Esophagus muscularis mucosa (tissue), 4 donors: ENCODE results near the gene C19orf33. TPM values are rescaled to one million over a fixed set of nuclear protein-coding genes. Genes with fewer than 3 reads are reported as not detected.

Source experiments
- DNase-seq: peaks from one replicate; pipeline ENCODE4 v3.0.0-alpha.2; 2017; ENCODE audit errors: extremely low spot score
- H3K27ac ChIP-seq, 4 donors: fragments of 200-600 bp; sonication (generic); replicated peaks in 1 of 4; 1 replicate in 3 of 4; 2 replicates in 1 of 4; pipeline ENCODE4 v1.5.1; 2016 to 2019; ENCODE audit warnings: mild to moderate bottlenecking in 1 of 4
- H3K27me3 ChIP-seq, 4 donors: fragments of 200-600 bp; sonication (generic); one replicate each; pipeline versions ENCODE4 v1.5.1 to v1.6.0; 2016 to 2019
- H3K36me3 ChIP-seq, 4 donors: fragments of 200-600 bp; sonication (generic); one replicate each; pipeline ENCODE4 v1.5.1; 2016 to 2019
- H3K4me1 ChIP-seq, 4 donors: fragments of 200-600 bp; sonication (generic); one replicate each; pipeline ENCODE4 v1.5.1; 2016 to 2019
- H3K4me3 ChIP-seq, 4 donors: fragments of 200-600 bp; sonication (generic); 1 replicate in 2 of 4; 2 replicates in 2 of 4; pipeline ENCODE4 v1.5.1; 2016 to 2019; ENCODE audit warnings: mild to moderate bottlenecking in 4 of 4, moderate library complexity in 1 of 4
- H3K9me3 ChIP-seq, 4 donors: fragments of 200-600 bp; sonication (generic); 1 replicate in 3 of 4; 2 replicates in 1 of 4; pipeline ENCODE4 v1.5.1; 2016 to 2019
- EP300 ChIP-seq: sonication (generic); formaldehyde crosslinking; IDR thresholded peaks from one replicate; pipeline ENCODE4 v1.6.1; 2017; ENCODE audit warnings: antibody characterized with exemption
- POLR2A ChIP-seq: fragments of 450-650 bp; IDR thresholded peaks from one replicate; pipeline ENCODE4 v1.6.1; 2017; ENCODE audit warnings: antibody characterized with exemption, moderate library complexity, mild to moderate bottlenecking, low read depth
- POLR2AphosphoS5 ChIP-seq, 2 donors: sonication (generic); formaldehyde crosslinking; IDR thresholded peaks; one replicate each; pipeline ENCODE4 v1.6.1; 2017; ENCODE audit warnings: antibody characterized with exemption in 2 of 2
- WGBS: methylation state at CpG from one replicate; pipeline ENCODE4 v1.1.5; 2018; 5-methylcytosine and 5-hydroxymethylcytosine counted together
- intact Hi-C: fragments of 100-400 bp; cut with DNase I; formaldehyde crosslinking; loops from one replicate; pipeline ENCODE4 v1.15.1; 2023
- total RNA-seq, 4 donors: library from RNA; depleted of rRNA; stranded (reverse); fragments of >200 nt; gene quantifications; one replicate each; pipeline versions ENCODE4 v1.1.0 to v1.2.1, GENCODE V29; 2016
- TF ChIP-seq, protein P1 (sequence below), 3 experiments: fragments of 200-600 bp in 2 of 3; fragments of 450-650 bp in 1 of 3; sonication (generic) in 2 of 3; IDR thresholded peaks; one replicate each; pipeline ENCODE4 v1.5.1; 2017 to 2019; ENCODE audit warnings: antibody characterized with exemption in 3 of 3, mild to moderate bottlenecking in 2 of 3, moderate library complexity in 1 of 3

Gene C19orf33
- total RNA-seq, 4 donors from 2014 or later, result 7.8 to 8.6 (median 8.1) TPM

DNA sequence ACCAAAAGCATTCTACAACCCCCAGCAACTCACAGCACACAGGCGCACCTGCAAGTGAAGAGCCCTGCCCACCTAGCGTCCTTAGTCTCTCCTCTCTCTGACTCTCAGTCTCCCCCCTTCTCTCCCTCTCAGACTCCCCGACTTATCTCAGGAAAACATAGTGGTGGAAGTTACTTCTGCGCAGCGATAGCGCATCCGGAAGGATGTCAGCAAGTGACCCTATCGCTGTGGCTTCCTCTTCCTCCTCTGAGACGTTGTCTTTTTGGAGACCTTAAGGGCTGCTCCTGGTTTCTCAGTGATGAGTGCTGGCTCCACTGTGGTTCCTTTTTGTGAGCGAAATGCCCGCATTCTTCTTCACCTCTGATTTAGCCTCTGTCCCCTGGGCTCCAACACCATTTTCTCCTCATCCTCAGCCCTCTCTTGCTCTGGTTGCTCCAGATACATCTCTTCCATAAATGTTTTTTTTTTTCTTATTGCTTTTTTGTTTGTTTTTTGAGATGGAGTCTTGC is 13.1 kb downstream of the C19orf33 start:
- no peak for DNase-seq
- H3K4me1 ChIP-seq, result peaks cover 41 to 70% (median 59%) of the 10 kb centered on the region in 4 donors
- peak overlapping the region in 2 of 4 donors; percentile 9 to 29 for H3K4me3 ChIP-seq
- H3K9me3 ChIP-seq, result no peaks in the 10 kb centered on the region
- intact Hi-C loops, result no loop called here
- 69% methylated on average over 11 of the region's 11 CpGs for WGBS
- H3K27me3 ChIP-seq, result no peaks in the 10 kb centered on the region
- TF ChIP-seq, protein P1, sequence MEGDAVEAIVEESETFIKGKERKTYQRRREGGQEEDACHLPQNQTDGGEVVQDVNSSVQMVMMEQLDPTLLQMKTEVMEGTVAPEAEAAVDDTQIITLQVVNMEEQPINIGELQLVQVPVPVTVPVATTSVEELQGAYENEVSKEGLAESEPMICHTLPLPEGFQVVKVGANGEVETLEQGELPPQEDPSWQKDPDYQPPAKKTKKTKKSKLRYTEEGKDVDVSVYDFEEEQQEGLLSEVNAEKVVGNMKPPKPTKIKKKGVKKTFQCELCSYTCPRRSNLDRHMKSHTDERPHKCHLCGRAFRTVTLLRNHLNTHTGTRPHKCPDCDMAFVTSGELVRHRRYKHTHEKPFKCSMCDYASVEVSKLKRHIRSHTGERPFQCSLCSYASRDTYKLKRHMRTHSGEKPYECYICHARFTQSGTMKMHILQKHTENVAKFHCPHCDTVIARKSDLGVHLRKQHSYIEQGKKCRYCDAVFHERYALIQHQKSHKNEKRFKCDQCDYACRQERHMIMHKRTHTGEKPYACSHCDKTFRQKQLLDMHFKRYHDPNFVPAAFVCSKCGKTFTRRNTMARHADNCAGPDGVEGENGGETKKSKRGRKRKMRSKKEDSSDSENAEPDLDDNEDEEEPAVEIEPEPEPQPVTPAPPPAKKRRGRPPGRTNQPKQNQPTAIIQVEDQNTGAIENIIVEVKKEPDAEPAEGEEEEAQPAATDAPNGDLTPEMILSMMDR (IDR thresholded peaks at IDR 0.05), result no peak
- no peak for TF ChIP-seq EP300
- TF ChIP-seq POLR2AphosphoS5 (IDR thresholded peaks at IDR 0.05), result no peak
- TF ChIP-seq POLR2A, result no peak
- no peaks in the 10 kb centered on the region for H3K36me3 ChIP-seq
- H3K27ac ChIP-seq, result peak overlapping the region in 3 of 4 donors; percentile 49 to 83 (median 74)

DNA sequence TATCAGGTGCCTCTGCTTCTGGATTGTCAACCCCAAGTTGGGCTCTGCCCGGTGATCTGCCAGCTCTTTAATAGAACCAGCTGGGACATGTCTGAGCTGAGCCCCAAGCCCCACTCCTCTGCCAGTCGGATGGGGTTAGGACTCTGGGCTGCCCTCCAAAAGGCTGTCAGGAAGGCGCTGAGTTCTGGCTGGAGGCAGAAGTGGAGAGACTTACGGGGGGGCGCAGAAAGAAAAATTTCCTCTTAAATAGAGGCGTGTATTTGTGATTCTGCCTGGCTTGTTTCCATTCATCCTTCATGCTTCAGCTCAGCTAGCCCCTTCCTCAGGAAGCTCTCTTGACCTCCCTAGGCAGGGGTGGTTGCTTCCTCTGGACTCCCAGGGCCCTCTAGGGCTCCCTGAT is 14.6 kb downstream of the C19orf33 start:
- Histone ChIP-seq H3K36me3 (no peaks in the 10 kb centered on the region), H3K4me3 (peak overlapping the region in 1 of 4 donors; percentile 63), H3K27ac (peak overlapping the region; percentile 65 to 82 (median 80)), H3K27me3 (no peaks in the 10 kb centered on the region), H3K4me1 (peaks cover 41 to 75% (median 62%) of the 10 kb centered on the region in 4 donors), H3K9me3 (no peaks in the 10 kb centered on the region)
- DNase-seq, result no peak
- WGBS, result 26% methylated on average over 6 of the region's 6 CpGs
- intact Hi-C loops, result no loop called here
- TF ChIP-seq POLR2AphosphoS5 (IDR thresholded peaks at IDR 0.05), result no peak
- no peak for TF ChIP-seq EP300
- no peak for TF ChIP-seq POLR2A
- TF ChIP-seq, protein P1 (IDR thresholded peaks at IDR 0.05), result no peak

DNA sequence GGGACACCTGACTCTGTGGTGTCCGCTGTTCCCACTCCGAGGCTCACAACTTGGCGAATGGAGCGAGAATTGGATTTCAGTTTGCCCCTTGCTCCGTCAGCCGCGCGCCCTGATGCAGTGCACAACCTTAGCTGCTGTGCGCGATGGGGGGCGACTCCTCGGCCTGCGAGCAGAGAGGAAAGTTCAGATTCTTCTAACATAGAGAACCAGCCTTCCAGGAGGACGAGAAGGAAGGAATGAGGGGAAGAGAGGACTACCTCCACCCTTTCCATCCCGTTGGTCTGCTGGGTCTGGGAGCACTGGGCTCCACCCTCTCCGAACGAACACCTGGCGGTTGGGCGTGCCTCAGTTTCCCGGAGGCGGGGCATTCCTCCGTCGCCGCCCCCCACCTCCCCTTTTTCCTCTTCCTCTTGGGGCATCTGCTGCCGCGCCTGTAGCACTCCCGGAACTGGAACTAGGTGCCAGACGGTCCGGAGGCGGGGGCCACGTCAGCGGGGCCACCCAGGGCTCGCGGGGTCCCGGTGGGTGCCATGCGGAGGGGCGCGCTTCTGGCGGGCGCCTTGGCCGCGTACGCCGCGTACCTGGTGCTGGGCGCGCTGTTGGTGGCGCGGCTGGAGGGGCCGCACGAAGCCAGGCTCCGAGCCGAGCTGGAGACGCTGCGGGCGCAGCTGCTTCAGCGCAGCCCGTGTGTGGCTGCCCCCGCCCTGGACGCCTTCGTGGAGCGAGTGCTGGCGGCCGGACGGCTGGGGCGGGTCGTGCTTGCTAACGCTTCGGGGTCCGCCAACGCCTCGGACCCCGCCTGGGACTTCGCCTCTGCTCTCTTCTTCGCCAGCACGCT is 15.6 kb downstream of the C19orf33 start, which contains the start of gene KCNK6:
KCNK6 (plus strand) TSS at position 425 of the 838 bp plus-strand sequence; CDS start at position 531, 106 bp downstream.
- no peaks in the 10 kb centered on the region for H3K9me3 ChIP-seq
- no peak for DNase-seq
- 7% methylated on average over 27 of the region's 76 CpGs for WGBS
- peaks cover 41 to 68% (median 61%) of the 10 kb centered on the region in 4 donors for H3K4me1 ChIP-seq
- H3K4me3 ChIP-seq, result peak within 1 kb of the TSS; percentile 63 to 90 (median 72)
- H3K27ac ChIP-seq, result peak within 1 kb of the TSS; percentile 65 to 82 (median 80)
- no peaks in the 10 kb centered on the region for H3K27me3 ChIP-seq
- peaks cover 0 to 6% (median 2%) of the 10 kb centered on the region in 4 donors for H3K36me3 ChIP-seq
- intact Hi-C loops, result no loop called here
- TF ChIP-seq EP300 (no peak), POLR2A (no peak), POLR2AphosphoS5 (IDR thresholded peaks at IDR 0.05) (peak; percentile 1 to 51)
- TF ChIP-seq, protein P1 (IDR thresholded peaks at IDR 0.05), result peak in 1 of 3 experiments; percentile 22

DNA sequence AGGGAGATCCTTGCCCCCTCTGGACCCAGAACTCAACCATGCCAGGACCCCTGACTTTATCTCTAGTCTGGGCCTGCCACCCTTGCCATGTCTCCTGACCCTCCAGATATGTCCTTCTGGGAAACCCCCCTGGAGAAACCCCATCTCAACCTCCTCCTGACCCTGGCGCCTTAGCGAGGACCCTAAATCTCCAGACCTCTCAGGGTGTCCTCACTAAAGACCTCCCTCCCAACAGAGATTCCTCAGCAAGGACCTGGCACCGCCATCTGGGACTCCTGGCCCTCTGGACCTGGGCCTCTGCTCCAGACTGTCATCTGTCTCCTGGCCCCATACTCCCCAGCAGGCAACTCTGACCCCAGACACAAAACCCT is 16.9 kb downstream of the C19orf33 start:
- intact Hi-C loops, result no loop called here

More for the DNA sequence above, 16.9 kb downstream of the C19orf33 start:
- Histone ChIP-seq H3K9me3 (no peaks in the 10 kb centered on the region), H3K4me1 (peaks cover 35 to 58% (median 52%) of the 10 kb centered on the region in 4 donors), H3K27ac (peak overlapping the region; percentile 65 to 82 (median 80)), H3K36me3 (peaks cover 0 to 19% (median 6%) of the 10 kb centered on the region in 4 donors), H3K4me3 (peak overlapping the region in 3 of 4 donors; percentile 0 to 90 (median 73)), H3K27me3 (no peaks in the 10 kb centered on the region)
- DNase-seq, result no peak
- WGBS, result 98% methylated on average over 3 of the region's 3 CpGs
- TF ChIP-seq POLR2AphosphoS5 (IDR thresholded peaks at IDR 0.05) (no peak), POLR2A (no peak), EP300 (no peak)
- TF ChIP-seq, protein P1 (IDR thresholded peaks at IDR 0.05), result no peak
